HepG2 (cell line): ENCODE measurements around the gene TRPC1. TPM values are rescaled to one million over a fixed set of nuclear protein-coding genes. Genes with fewer than 3 reads are reported as not detected.

Experiments
- ATM ChIP-seq: fragments of 450-650 bp; IDR thresholded peaks from 2 replicates; pipeline ENCODE4 v1.7.1; 2017; ENCODE audit warnings: mild to moderate bottlenecking, borderline replicate concordance
- HDAC1 ChIP-seq: sonication (generic); formaldehyde crosslinking; IDR thresholded peaks from 2 replicates; pipeline ENCODE4 v1.5.1; 2020; ENCODE audit warnings: mild to moderate bottlenecking, missing genetic modification reagents
- MED1 ChIP-seq: sonication (generic); formaldehyde crosslinking; IDR thresholded peaks from 2 replicates; pipeline ENCODE4 v1.4.0; 2020; ENCODE audit warnings: missing genetic modification reagents
- MIXL1 ChIP-seq: IDR thresholded peaks from 2 replicates; pipeline ENCODE4 v1.6.1; 2016
- RARA ChIP-seq: IDR thresholded peaks from 2 replicates; pipeline ENCODE4 v1.6.1; 2016; ENCODE audit warnings: missing genetic modification reagents, missing compliant biosample characterization
- RORA ChIP-seq: sonication (generic); formaldehyde crosslinking; IDR thresholded peaks from 2 replicates; pipeline ENCODE4 v1.5.0; 2020; ENCODE audit warnings: mild to moderate bottlenecking, missing genetic modification reagents, moderate library complexity
- RXRA ChIP-seq: sonication (generic); formaldehyde crosslinking; IDR thresholded peaks from 2 replicates; pipeline ENCODE4 v1.5.1; 2020; ENCODE audit warnings: missing genetic modification reagents
- ZNF12 ChIP-seq: sonication (generic); formaldehyde crosslinking; IDR thresholded peaks from 2 replicates; pipeline ENCODE4 v1.5.0; 2020; ENCODE audit warnings: missing genetic modification reagents
- ZNF609 ChIP-seq: sonication (generic); formaldehyde crosslinking; IDR thresholded peaks from 2 replicates; pipeline ENCODE4 v1.4.0; 2020; ENCODE audit warnings: mild to moderate bottlenecking, missing genetic modification reagents, borderline replicate concordance
- polyA plus RNA-seq, 8 experiments: library from polyadenylated mRNA; depleted of rRNA in 3 of 8; stranded (reverse) in 7 of 8; unstranded in 1 of 8; fragments of >200 nt; fragmentation: Illumina TruSeq in 4 of 8; extraction: Trizol in 4 of 8; gene quantifications; 2 replicates each; pipeline versions ENCODE4 v1.2.1 to v1.2.3, GENCODE V29; 2011 to 2016; ENCODE audit warnings: low read depth in 4 of 8, missing spikeins in 1 of 8, mixed read lengths in 1 of 8; ENCODE audit not compliant: insufficient read depth in 1 of 8
- total RNA-seq, 5 experiments: library from RNA; depleted of rRNA; stranded (reverse); fragments of >200 nt; fragmentation: Illumina TruSeq; extraction: Trizol; gene quantifications; 2 replicates each; pipeline ENCODE4 v1.2.3, GENCODE V29; 2016; ENCODE audit warnings: low read depth in 1 of 5
- TF ChIP-seq, protein P1 (sequence below): sonication (generic); formaldehyde crosslinking; IDR thresholded peaks from 2 replicates; pipeline ENCODE4 v1.5.1; 2020; ENCODE audit warnings: mild to moderate bottlenecking, missing genetic modification reagents, moderate library complexity
- TF ChIP-seq, protein P2 (sequence below): sonication (generic); formaldehyde crosslinking; IDR thresholded peaks from 2 replicates; pipeline ENCODE4 v1.4.0; 2020; ENCODE audit warnings: missing genetic modification reagents
- TF ChIP-seq, protein P3 (sequence below): sonication (generic); formaldehyde crosslinking; IDR thresholded peaks from 2 replicates; pipeline ENCODE4 v1.4.0; 2020; ENCODE audit warnings: missing genetic modification reagents
- TF ChIP-seq, protein P4 (sequence below): sonication (generic); formaldehyde crosslinking; IDR thresholded peaks from 2 replicates; pipeline ENCODE4 v1.4.0; 2020; ENCODE audit warnings: missing genetic modification reagents, borderline replicate concordance

TRPC1 gene
- total and polyA plus RNA-seq, 2 of the 13 experiments (the other 11 are each of a cell fraction or from before 2014, with no cell fraction given) = 10.8 to 13.1 TPM

GRCh38 chr3:142853270-142854168 lies 129.7 kb downstream of the TRPC1 start (continued):
- TF ChIP-seq, protein P1, sequence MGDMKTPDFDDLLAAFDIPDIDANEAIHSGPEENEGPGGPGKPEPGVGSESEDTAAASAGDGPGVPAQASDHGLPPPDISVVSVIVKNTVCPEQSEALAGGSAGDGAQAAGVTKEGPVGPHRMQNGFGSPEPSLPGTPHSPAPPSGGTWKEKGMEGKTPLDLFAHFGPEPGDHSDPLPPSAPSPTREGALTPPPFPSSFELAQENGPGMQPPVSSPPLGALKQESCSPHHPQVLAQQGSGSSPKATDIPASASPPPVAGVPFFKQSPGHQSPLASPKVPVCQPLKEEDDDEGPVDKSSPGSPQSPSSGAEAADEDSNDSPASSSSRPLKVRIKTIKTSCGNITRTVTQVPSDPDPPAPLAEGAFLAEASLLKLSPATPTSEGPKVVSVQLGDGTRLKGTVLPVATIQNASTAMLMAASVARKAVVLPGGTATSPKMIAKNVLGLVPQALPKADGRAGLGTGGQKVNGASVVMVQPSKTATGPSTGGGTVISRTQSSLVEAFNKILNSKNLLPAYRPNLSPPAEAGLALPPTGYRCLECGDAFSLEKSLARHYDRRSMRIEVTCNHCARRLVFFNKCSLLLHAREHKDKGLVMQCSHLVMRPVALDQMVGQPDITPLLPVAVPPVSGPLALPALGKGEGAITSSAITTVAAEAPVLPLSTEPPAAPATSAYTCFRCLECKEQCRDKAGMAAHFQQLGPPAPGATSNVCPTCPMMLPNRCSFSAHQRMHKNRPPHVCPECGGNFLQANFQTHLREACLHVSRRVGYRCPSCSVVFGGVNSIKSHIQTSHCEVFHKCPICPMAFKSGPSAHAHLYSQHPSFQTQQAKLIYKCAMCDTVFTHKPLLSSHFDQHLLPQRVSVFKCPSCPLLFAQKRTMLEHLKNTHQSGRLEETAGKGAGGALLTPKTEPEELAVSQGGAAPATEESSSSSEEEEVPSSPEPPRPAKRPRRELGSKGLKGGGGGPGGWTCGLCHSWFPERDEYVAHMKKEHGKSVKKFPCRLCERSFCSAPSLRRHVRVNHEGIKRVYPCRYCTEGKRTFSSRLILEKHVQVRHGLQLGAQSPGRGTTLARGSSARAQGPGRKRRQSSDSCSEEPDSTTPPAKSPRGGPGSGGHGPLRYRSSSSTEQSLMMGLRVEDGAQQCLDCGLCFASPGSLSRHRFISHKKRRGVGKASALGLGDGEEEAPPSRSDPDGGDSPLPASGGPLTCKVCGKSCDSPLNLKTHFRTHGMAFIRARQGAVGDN = peak; percentile 34; the same call in 1 of the 2 replicates
- TF ChIP-seq ATM (no peak), RORA (CRISPR knock-in tag) (0 out of 2 replicates have a peak, but pooled peaks have one; percentile 60), HDAC1 (CRISPR knock-in tag) (peak; percentile 64; the same call in 1 of the 2 replicates), ZNF12 (no peak), MIXL1 (CRISPR knock-in tag) (peak; percentile 60; the same call in 1 of the 2 replicates), RARA (CRISPR knock-in tag) (0 out of 2 replicates have a peak, but pooled peaks have one; percentile 8), ZNF609 (peak; percentile 38; the same call in 1 of the 2 replicates), RXRA (CRISPR knock-in tag) (peak; percentile 64; the same call in 1 of the 2 replicates), MED1 (CRISPR knock-in tag) (peak; percentile 82)
- TF ChIP-seq, protein P2, sequence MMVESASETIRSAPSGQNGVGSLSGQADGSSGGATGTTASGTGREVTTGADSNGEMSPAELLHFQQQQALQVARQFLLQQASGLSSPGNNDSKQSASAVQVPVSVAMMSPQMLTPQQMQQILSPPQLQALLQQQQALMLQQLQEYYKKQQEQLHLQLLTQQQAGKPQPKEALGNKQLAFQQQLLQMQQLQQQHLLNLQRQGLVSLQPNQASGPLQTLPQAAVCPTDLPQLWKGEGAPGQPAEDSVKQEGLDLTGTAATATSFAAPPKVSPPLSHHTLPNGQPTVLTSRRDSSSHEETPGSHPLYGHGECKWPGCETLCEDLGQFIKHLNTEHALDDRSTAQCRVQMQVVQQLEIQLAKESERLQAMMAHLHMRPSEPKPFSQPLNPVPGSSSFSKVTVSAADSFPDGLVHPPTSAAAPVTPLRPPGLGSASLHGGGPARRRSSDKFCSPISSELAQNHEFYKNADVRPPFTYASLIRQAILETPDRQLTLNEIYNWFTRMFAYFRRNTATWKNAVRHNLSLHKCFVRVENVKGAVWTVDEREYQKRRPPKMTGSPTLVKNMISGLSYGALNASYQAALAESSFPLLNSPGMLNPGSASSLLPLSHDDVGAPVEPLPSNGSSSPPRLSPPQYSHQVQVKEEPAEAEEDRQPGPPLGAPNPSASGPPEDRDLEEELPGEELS (CRISPR knock-in tag) = 0 out of 2 replicates have a peak, but pooled peaks have one; percentile 10
- TF ChIP-seq, protein P3, sequence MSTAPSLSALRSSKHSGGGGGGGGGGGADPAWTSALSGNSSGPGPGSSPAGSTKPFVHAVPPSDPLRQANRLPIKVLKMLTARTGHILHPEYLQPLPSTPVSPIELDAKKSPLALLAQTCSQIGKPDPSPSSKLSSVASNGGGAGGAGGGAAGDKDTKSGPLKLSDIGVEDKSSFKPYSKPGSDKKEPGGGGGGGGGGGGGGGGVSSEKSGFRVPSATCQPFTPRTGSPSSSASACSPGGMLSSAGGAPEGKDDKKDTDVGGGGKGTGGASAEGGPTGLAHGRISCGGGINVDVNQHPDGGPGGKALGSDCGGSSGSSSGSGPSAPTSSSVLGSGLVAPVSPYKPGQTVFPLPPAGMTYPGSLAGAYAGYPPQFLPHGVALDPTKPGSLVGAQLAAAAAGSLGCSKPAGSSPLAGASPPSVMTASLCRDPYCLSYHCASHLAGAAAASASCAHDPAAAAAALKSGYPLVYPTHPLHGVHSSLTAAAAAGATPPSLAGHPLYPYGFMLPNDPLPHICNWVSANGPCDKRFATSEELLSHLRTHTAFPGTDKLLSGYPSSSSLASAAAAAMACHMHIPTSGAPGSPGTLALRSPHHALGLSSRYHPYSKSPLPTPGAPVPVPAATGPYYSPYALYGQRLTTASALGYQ (CRISPR knock-in tag) = 0 out of 2 replicates have a peak, but pooled peaks have one; percentile 27
- TF ChIP-seq, protein P4, sequence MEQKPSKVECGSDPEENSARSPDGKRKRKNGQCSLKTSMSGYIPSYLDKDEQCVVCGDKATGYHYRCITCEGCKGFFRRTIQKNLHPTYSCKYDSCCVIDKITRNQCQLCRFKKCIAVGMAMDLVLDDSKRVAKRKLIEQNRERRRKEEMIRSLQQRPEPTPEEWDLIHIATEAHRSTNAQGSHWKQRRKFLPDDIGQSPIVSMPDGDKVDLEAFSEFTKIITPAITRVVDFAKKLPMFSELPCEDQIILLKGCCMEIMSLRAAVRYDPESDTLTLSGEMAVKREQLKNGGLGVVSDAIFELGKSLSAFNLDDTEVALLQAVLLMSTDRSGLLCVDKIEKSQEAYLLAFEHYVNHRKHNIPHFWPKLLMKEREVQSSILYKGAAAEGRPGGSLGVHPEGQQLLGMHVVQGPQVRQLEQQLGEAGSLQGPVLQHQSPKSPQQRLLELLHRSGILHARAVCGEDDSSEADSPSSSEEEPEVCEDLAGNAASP (CRISPR knock-in tag) = peak; percentile 88; the same call in 1 of the 2 replicates
